SK-N-MC (cell line): ENCODE measurements around the gene KCNB1.

Source experiments
- DNase-seq: peaks from one replicate; pipeline ENCODE4 v3.0.0-alpha.2; 2011; ENCODE audit warnings: low read depth, low spot score
- H3K27ac ChIP-seq: fragments of 200-600 bp; sonication (generic); 2 replicates; pipeline ENCODE4 v1.5.1; 2016; ENCODE audit warnings: mixed run types
- H3K36me3 ChIP-seq: fragments of 200-600 bp; sonication (generic); 2 replicates; pipeline ENCODE4 v1.6.1; 2017; ENCODE audit warnings: antibody characterized with exemption, low read length, mixed read lengths; ENCODE audit not compliant: insufficient read depth
- H3K4me3 ChIP-seq: fragments of 200-600 bp; sonication (generic); 2 replicates; pipeline ENCODE4 v1.5.1; 2016
- H3K9ac ChIP-seq: fragments of 200-600 bp; sonication (generic); 2 replicates; pipeline ENCODE4 v1.8.0; 2017; ENCODE audit warnings: mixed run types, mixed read lengths; ENCODE audit not compliant: insufficient read length
- H3K9me3 ChIP-seq: fragments of 200-600 bp; sonication (generic); 2 replicates; pipeline ENCODE4 v1.6.1; 2017; ENCODE audit warnings: low read depth, mild to moderate bottlenecking, antibody characterized with exemption, low read length, moderate library complexity, mixed read lengths
- EZH2 ChIP-seq: fragments of 200-600 bp; sonication (generic); IDR thresholded peaks from one replicate; pipeline ENCODE4 v1.6.1; 2017; ENCODE audit warnings: antibody characterized with exemption
- FOXP2 ChIP-seq: optimal IDR thresholded peaks from 2 replicates; pipeline ENCODE3; 2011; ENCODE audit warnings: mild to moderate bottlenecking, moderate library complexity; ENCODE audit not compliant: insufficient read depth; ENCODE audit errors: extremely low read length, control extremely low read depth
- POLR2AphosphoS5 ChIP-seq: IDR thresholded peaks from 2 replicates; pipeline ENCODE4 v1.6.1; 2012; ENCODE audit warnings: mild to moderate bottlenecking, low read depth, low read length, borderline replicate concordance

The KCNB1 gene

GRCh38 chr20:49399329-49399728 is 83.1 kb downstream of the KCNB1 start:
- TF ChIP-seq POLR2AphosphoS5 (no peak), EZH2 (no peak), FOXP2 (no peak)
- Histone ChIP-seq H3K4me3 (no peak overlapping the region), H3K9me3 (no peaks in the 10 kb centered on the region), H3K27ac (no peak overlapping the region), H3K36me3 (no peaks in the 10 kb centered on the region), H3K9ac (no peak overlapping the region)
- DNase-seq, result no peak

- TF ChIP-seq POLR2AphosphoS5, result no peak
- TF ChIP-seq EZH2, result no peak
- no peak for TF ChIP-seq FOXP2
- Histone ChIP-seq H3K4me3 (no peak overlapping the region), H3K9ac (no peak overlapping the region), H3K9me3 (no peaks in the 10 kb centered on the region), H3K36me3 (no peaks in the 10 kb centered on the region), H3K27ac (no peak overlapping the region)
- DNase-seq, result no peak
Measured at GRCh38 chr20:49398401-49399144, 83.9 kb downstream of the KCNB1 start.

GRCh38 chr20:49397525-49397924 is 84.9 kb downstream of the KCNB1 start:
- Histone ChIP-seq H3K9me3 (no peaks in the 10 kb centered on the region), H3K27ac (no peak overlapping the region), H3K36me3 (no peaks in the 10 kb centered on the region), H3K9ac (no peak overlapping the region), H3K4me3 (no peak overlapping the region)
- TF ChIP-seq EZH2 (no peak), FOXP2 (no peak), POLR2AphosphoS5 (no peak)
- no peak for DNase-seq

- no peak for TF ChIP-seq FOXP2
- no peak for TF ChIP-seq EZH2
- no peak for TF ChIP-seq POLR2AphosphoS5
- Histone ChIP-seq H3K36me3 (no peaks in the 10 kb centered on the region), H3K9me3 (no peaks in the 10 kb centered on the region), H3K4me3 (no peak overlapping the region), H3K9ac (no peak overlapping the region), H3K27ac (no peak overlapping the region)
- DNase-seq, result no peak
Measured at GRCh38 chr20:49396230-49396629, 86.2 kb downstream of the KCNB1 start.

GRCh38 chr20:49395659-49396058 is 86.8 kb downstream of the KCNB1 start:
- DNase-seq, result no peak
- Histone ChIP-seq H3K27ac (no peak overlapping the region), H3K36me3 (no peaks in the 10 kb centered on the region), H3K4me3 (no peak overlapping the region), H3K9me3 (no peaks in the 10 kb centered on the region), H3K9ac (no peak overlapping the region)
- TF ChIP-seq POLR2AphosphoS5 (no peak), FOXP2 (no peak)

GRCh38 chr20:49395183-49395582 is 87.3 kb downstream of the KCNB1 start:
- H3K36me3 ChIP-seq, result no peaks in the 10 kb centered on the region
- no peak overlapping the region for H3K4me3 ChIP-seq
- TF ChIP-seq POLR2AphosphoS5, result no peak
- TF ChIP-seq EZH2, result no peak
- no peak for TF ChIP-seq FOXP2
- H3K9me3 ChIP-seq, result no peaks in the 10 kb centered on the region
- H3K27ac ChIP-seq, result no peak overlapping the region
- no peak overlapping the region for H3K9ac ChIP-seq
- no peak for DNase-seq

GRCh38 chr20:49394757-49395156 is 87.7 kb downstream of the KCNB1 start:
- Histone ChIP-seq H3K27ac (no peak overlapping the region), H3K9ac (no peak overlapping the region), H3K9me3 (no peaks in the 10 kb centered on the region), H3K4me3 (no peak overlapping the region), H3K36me3 (no peaks in the 10 kb centered on the region)
- TF ChIP-seq FOXP2 (no peak), POLR2AphosphoS5 (no peak), EZH2 (no peak)
- DNase-seq, result no peak

GRCh38 chr20:49394264-49394663 is 88.2 kb downstream of the KCNB1 start:
- Histone ChIP-seq H3K9ac (no peak overlapping the region), H3K36me3 (no peaks in the 10 kb centered on the region), H3K27ac (no peak overlapping the region), H3K9me3 (no peaks in the 10 kb centered on the region), H3K4me3 (no peak overlapping the region)
- TF ChIP-seq FOXP2, result no peak
- no peak for TF ChIP-seq POLR2AphosphoS5
- no peak for TF ChIP-seq EZH2
- DNase-seq, result no peak

- H3K36me3 ChIP-seq, result no peaks in the 10 kb centered on the region
- H3K27ac ChIP-seq, result no peak overlapping the region
- no peak for DNase-seq
- H3K4me3 ChIP-seq, result no peak overlapping the region
- H3K9ac ChIP-seq, result no peak overlapping the region
- TF ChIP-seq EZH2 (no peak), FOXP2 (no peak), POLR2AphosphoS5 (no peak)
- no peaks in the 10 kb centered on the region for H3K9me3 ChIP-seq
Measured at GRCh38 chr20:49393803-49394202, 88.7 kb downstream of the KCNB1 start.
